Measurements from ENCODE around the gene HILPDA.

Gene HILPDA

DNA sequence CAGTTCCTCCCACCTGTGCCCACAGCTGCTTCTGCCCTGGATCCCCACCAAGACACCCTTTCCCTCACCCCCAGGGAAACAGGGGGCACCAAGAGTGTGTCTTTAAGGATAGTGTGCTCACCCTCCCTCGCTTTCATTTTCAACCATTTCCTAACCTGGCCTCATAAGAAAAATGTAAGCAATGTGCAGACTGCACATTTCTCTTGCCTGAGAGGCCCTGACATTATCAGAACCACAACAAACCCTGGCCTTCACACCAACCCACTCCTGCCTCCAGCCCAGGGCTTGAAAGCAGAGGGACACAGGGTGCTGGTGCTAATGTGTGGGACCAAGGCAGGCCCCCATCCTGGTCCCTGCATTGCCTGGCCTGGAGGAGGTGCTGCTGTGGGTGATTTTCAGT is 34.9 kb upstream of the HILPDA start:
- no peak overlapping the region for H2BK120ac ChIP-seq (ENCODE audit: low read depth, low read length)
- H3K9ac ChIP-seq (ENCODE audit: low read length) = no peak overlapping the region
- peak overlapping the region; percentile 35 for H4K8ac ChIP-seq (ENCODE audit: low read length)
- H3K14ac ChIP-seq (ENCODE audit: low read length in 2 of 2) = no peak overlapping the region
- H3K4me3 ChIP-seq (ENCODE audit: insufficient read depth in 1 of 2, low read depth in 1 of 2, low read length in 2 of 2) = no peak overlapping the region
- no peaks in the 10 kb centered on the region for H3K79me1 ChIP-seq (replicated peaks; ENCODE audit: low read length, poor library complexity, severe bottlenecking)
- H3K36me3 ChIP-seq (ENCODE audit: control insufficient read depth in 1 of 2, insufficient read depth in 2 of 2, low read depth in 1 of 2, low read length in 2 of 2) = no peaks in the 10 kb centered on the region
- peaks cover 9% of the 10 kb centered on the region for H3K4me1 ChIP-seq (ENCODE audit: control insufficient read depth, insufficient read depth, low read depth, low read length)
- H3K4ac ChIP-seq (ENCODE audit: low read depth in 1 of 2, low read length in 2 of 2) = no peak overlapping the region
- H3K9me3 ChIP-seq (ENCODE audit: control insufficient read depth, low read length) = no peaks in the 10 kb centered on the region
- no peak overlapping the region for H3K4me2 ChIP-seq (ENCODE audit: low read length, poor library complexity, severe bottlenecking)
- no peak for DNase-seq
- 88% methylated on average over 1 of the region's 1 CpG for WGBS
- peaks cover 3 to 5% of the 10 kb centered on the region in 2 experiments for H3K27me3 ChIP-seq (ENCODE audit: control insufficient read depth in 1 of 2, insufficient read depth in 1 of 2, low read length in 2 of 2)
- no peak overlapping the region for H4K91ac ChIP-seq (ENCODE audit: low read length)
- H2BK12ac ChIP-seq (ENCODE audit: low read length in 2 of 2) = no peak overlapping the region
- no peak overlapping the region for H2AK5ac ChIP-seq (ENCODE audit: low read length, severe bottlenecking)
- H2AFZ ChIP-seq (ENCODE audit: low read depth, low read length) = no peak overlapping the region
- H3K23ac ChIP-seq (ENCODE audit: low read length in 2 of 2) = no peak overlapping the region
- H3K18ac ChIP-seq (ENCODE audit: low read depth in 1 of 2, low read length in 2 of 2) = no peak overlapping the region
- H2BK15ac ChIP-seq (ENCODE audit: low read depth, poor library complexity, severe bottlenecking) = no peak overlapping the region
- H2BK5ac ChIP-seq (ENCODE audit: low read depth, low read length, poor library complexity, severe bottlenecking) = no peak overlapping the region
- no peak overlapping the region for H3K27ac ChIP-seq (ENCODE audit: low read length, poor library complexity, severe bottlenecking)

DNA sequence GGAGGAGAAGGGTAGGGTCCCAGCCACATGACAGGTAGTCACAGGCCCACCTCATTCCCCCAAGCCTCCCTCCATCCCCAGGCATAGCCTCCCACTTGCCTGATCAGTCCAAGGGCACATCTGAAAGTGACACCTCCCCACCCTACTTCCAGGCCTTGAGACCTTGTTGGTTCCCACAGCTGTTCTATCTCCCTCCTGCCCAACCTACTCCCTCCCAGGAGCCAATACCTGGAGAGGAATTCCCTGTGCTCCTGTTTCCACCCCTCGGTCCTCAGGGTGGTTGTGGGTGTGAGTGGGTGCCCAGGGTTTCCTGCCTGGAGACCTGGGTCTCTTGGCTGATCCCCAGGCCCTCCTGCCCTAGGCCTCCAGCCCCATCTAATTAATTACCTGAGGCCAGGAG is 34.3 kb upstream of the HILPDA start:
- no peak for DNase-seq
- Histone ChIP-seq H3K27ac (ENCODE audit: low read length, poor library complexity, severe bottlenecking) (no peak overlapping the region), H2BK12ac (ENCODE audit: low read length in 2 of 2) (no peak overlapping the region), H3K79me1 (replicated peaks; ENCODE audit: low read length, poor library complexity, severe bottlenecking) (no peaks in the 10 kb centered on the region), H3K4me2 (ENCODE audit: low read length, poor library complexity, severe bottlenecking) (no peak overlapping the region), H3K4me1 (ENCODE audit: control insufficient read depth, insufficient read depth, low read depth, low read length) (peaks cover 9% of the 10 kb centered on the region), H3K14ac (ENCODE audit: low read length in 2 of 2) (no peak overlapping the region), H3K4me3 (ENCODE audit: insufficient read depth in 1 of 2, low read depth in 1 of 2, low read length in 2 of 2) (no peak overlapping the region), H2AK5ac (ENCODE audit: low read length, severe bottlenecking) (peak overlapping the region; percentile 29), H2BK15ac (ENCODE audit: low read depth, poor library complexity, severe bottlenecking) (no peak overlapping the region), H2BK120ac (ENCODE audit: low read depth, low read length) (no peak overlapping the region), H3K27me3 (ENCODE audit: control insufficient read depth in 1 of 2, insufficient read depth in 1 of 2, low read length in 2 of 2) (peaks cover 3 to 5% of the 10 kb centered on the region in 2 experiments), H2BK5ac (ENCODE audit: low read depth, low read length, poor library complexity, severe bottlenecking) (no peak overlapping the region), H2AFZ (ENCODE audit: low read depth, low read length) (no peak overlapping the region), H3K9me3 (ENCODE audit: control insufficient read depth, low read length) (no peaks in the 10 kb centered on the region), H3K4ac (ENCODE audit: low read depth in 1 of 2, low read length in 2 of 2) (no peak overlapping the region), H4K8ac (ENCODE audit: low read length) (no peak overlapping the region), H3K23ac (ENCODE audit: low read length in 2 of 2) (no peak overlapping the region), H3K9ac (ENCODE audit: low read length) (no peak overlapping the region), H3K18ac (ENCODE audit: low read depth in 1 of 2, low read length in 2 of 2) (peak overlapping the region in 1 of 2 experiments; percentile 42), H3K36me3 (ENCODE audit: control insufficient read depth in 1 of 2, insufficient read depth in 2 of 2, low read depth in 1 of 2, low read length in 2 of 2) (no peaks in the 10 kb centered on the region), H4K91ac (ENCODE audit: low read length) (no peak overlapping the region)
- 75% methylated on average over 1 of the region's 1 CpG for WGBS

DNA sequence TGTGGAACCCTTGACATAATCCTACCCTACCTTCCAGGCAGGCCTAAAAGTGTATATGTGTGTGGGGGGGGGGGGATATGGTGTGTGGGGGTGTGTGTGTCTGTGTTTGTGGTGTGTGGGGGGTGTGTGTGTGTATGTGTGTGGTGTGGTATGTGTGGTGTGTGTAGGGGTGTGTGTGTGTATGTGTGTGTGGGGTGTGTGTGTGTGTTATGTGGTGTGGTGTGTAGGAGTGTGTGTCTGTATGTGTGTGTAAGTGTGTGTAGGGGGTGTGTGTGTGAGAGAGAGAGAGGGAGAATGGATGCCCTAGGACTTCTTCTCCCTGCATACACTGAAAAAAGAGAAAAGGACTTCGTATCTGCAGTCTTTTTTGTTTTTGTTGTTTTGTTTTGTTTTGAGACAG is 33.6 kb upstream of the HILPDA start:
- WGBS = no CpG with 5 or more reads among the region's 1 CpG
- Histone ChIP-seq H3K23ac (ENCODE audit: low read length in 2 of 2) (no peak overlapping the region), H3K27me3 (ENCODE audit: control insufficient read depth in 1 of 2, insufficient read depth in 1 of 2, low read length in 2 of 2) (peaks cover 3 to 5% of the 10 kb centered on the region in 2 experiments), H3K4me2 (ENCODE audit: low read length, poor library complexity, severe bottlenecking) (no peak overlapping the region), H2AK5ac (ENCODE audit: low read length, severe bottlenecking) (no peak overlapping the region), H4K8ac (ENCODE audit: low read length) (no peak overlapping the region), H2BK5ac (ENCODE audit: low read depth, low read length, poor library complexity, severe bottlenecking) (no peak overlapping the region), H3K79me1 (replicated peaks; ENCODE audit: low read length, poor library complexity, severe bottlenecking) (no peaks in the 10 kb centered on the region), H3K9me3 (ENCODE audit: control insufficient read depth, low read length) (no peaks in the 10 kb centered on the region), H4K91ac (ENCODE audit: low read length) (no peak overlapping the region), H2BK12ac (ENCODE audit: low read length in 2 of 2) (no peak overlapping the region), H3K18ac (ENCODE audit: low read depth in 1 of 2, low read length in 2 of 2) (no peak overlapping the region), H3K4me3 (ENCODE audit: insufficient read depth in 1 of 2, low read depth in 1 of 2, low read length in 2 of 2) (no peak overlapping the region), H3K9ac (ENCODE audit: low read length) (no peak overlapping the region), H2BK15ac (ENCODE audit: low read depth, poor library complexity, severe bottlenecking) (no peak overlapping the region), H3K27ac (ENCODE audit: low read length, poor library complexity, severe bottlenecking) (no peak overlapping the region), H3K4me1 (ENCODE audit: control insufficient read depth, insufficient read depth, low read depth, low read length) (peaks cover 9% of the 10 kb centered on the region), H2BK120ac (ENCODE audit: low read depth, low read length) (no peak overlapping the region), H2AFZ (ENCODE audit: low read depth, low read length) (no peak overlapping the region), H3K36me3 (ENCODE audit: control insufficient read depth in 1 of 2, insufficient read depth in 2 of 2, low read depth in 1 of 2, low read length in 2 of 2) (no peaks in the 10 kb centered on the region), H3K14ac (ENCODE audit: low read length in 2 of 2) (no peak overlapping the region), H3K4ac (ENCODE audit: low read depth in 1 of 2, low read length in 2 of 2) (no peak overlapping the region)
- DNase-seq = no peak

DNA sequence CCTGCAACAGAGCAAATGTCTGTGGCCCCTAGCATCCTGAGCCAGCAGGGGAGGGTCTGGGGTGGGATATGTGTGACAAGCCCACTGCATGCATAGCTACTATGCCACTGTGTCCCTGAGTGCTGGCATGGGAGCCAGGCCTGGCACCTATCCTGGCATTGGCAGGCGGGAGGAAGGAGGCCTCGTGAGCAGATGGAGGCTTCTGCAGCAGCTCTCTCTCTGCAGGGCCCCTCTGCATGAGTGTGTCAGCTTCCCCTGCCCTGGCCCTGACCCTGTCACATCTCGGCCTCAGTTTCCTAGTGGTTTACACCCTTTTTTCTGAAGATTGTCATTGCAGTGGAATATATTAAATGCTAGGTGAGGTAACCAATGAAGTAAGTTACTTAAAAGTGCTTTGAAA is 32.8 kb upstream of the HILPDA start:
- H3K79me1 ChIP-seq (replicated peaks; ENCODE audit: low read length, poor library complexity, severe bottlenecking) = no peaks in the 10 kb centered on the region
- H3K14ac ChIP-seq (ENCODE audit: low read length in 2 of 2) = no peak overlapping the region
- no peak overlapping the region for H2BK120ac ChIP-seq (ENCODE audit: low read depth, low read length)
- no peak overlapping the region for H2BK5ac ChIP-seq (ENCODE audit: low read depth, low read length, poor library complexity, severe bottlenecking)
- H3K9ac ChIP-seq (ENCODE audit: low read length) = no peak overlapping the region
- H3K23ac ChIP-seq (ENCODE audit: low read length in 2 of 2) = no peak overlapping the region
- no peak overlapping the region for H2BK15ac ChIP-seq (ENCODE audit: low read depth, poor library complexity, severe bottlenecking)
- no peak overlapping the region for H3K18ac ChIP-seq (ENCODE audit: low read depth in 1 of 2, low read length in 2 of 2)
- H3K27me3 ChIP-seq (ENCODE audit: control insufficient read depth in 1 of 2, insufficient read depth in 1 of 2, low read length in 2 of 2) = peaks cover 3 to 5% of the 10 kb centered on the region in 2 experiments
- WGBS = 86% methylated on average over 2 of the region's 3 CpGs
- H3K4ac ChIP-seq (ENCODE audit: low read depth in 1 of 2, low read length in 2 of 2) = no peak overlapping the region
- H3K9me3 ChIP-seq (ENCODE audit: control insufficient read depth, low read length) = no peaks in the 10 kb centered on the region
- no peak for DNase-seq
- H2AK5ac ChIP-seq (ENCODE audit: low read length, severe bottlenecking) = no peak overlapping the region
- no peak overlapping the region for H4K8ac ChIP-seq (ENCODE audit: low read length)
- no peak overlapping the region for H4K91ac ChIP-seq (ENCODE audit: low read length)
- peaks cover 9% of the 10 kb centered on the region for H3K4me1 ChIP-seq (ENCODE audit: control insufficient read depth, insufficient read depth, low read depth, low read length)
- no peak overlapping the region for H2AFZ ChIP-seq (ENCODE audit: low read depth, low read length)
- H3K4me3 ChIP-seq (ENCODE audit: insufficient read depth in 1 of 2, low read depth in 1 of 2, low read length in 2 of 2) = no peak overlapping the region
- H2BK12ac ChIP-seq (ENCODE audit: low read length in 2 of 2) = no peak overlapping the region
- no peak overlapping the region for H3K4me2 ChIP-seq (ENCODE audit: low read length, poor library complexity, severe bottlenecking)
- no peaks in the 10 kb centered on the region for H3K36me3 ChIP-seq (ENCODE audit: control insufficient read depth in 1 of 2, insufficient read depth in 2 of 2, low read depth in 1 of 2, low read length in 2 of 2)
- no peak overlapping the region for H3K27ac ChIP-seq (ENCODE audit: low read length, poor library complexity, severe bottlenecking)
